CD4-positive, alpha-beta T cell treated with Interleukin-10 for 1 hour (primary cell): ENCODE data around the gene TMEM178A.
"Not testable (repeated sequence)": the region's sequence is repeated elsewhere in the genome, so short reads cannot be mapped to it uniquely, and the experiment has no call there.

Source experiments
- DNase-seq: peaks from one replicate; pipeline ENCODE4 v3.0.0-alpha.2; 2020

The TMEM178A gene

GRCh38 chr2:39649511-39649910 lies 16.2 kb upstream of the TMEM178A start:
- DNase-seq = no peak

GRCh38 chr2:39650468-39650867 lies 15.2 kb upstream of the TMEM178A start:
- DNase-seq = no peak

- DNase-seq = not testable (repeated sequence)
These were observed 9.5 kb upstream of the TMEM178A start for GRCh38 chr2:39656215-39656614.

- no peak for DNase-seq
These were observed 8.3 kb upstream of the TMEM178A start for GRCh38 chr2:39657287-39657937.

GRCh38 chr2:39658371-39658770 lies 7.3 kb upstream of the TMEM178A start:
- DNase-seq = no peak

GRCh38 chr2:39659765-39660611 lies 5.7 kb upstream of the TMEM178A start:
- no peak for DNase-seq

- no peak for DNase-seq
These were observed 5.0 kb upstream of the TMEM178A start for GRCh38 chr2:39660612-39661236.

GRCh38 chr2:39661826-39662225 lies 3.9 kb upstream of the TMEM178A start:
- no peak for DNase-seq

GRCh38 chr2:39663187-39663930 lies 2.4 kb upstream of the TMEM178A start:
- DNase-seq = no peak

GRCh38 chr2:39664232-39664887 lies 1.4 kb upstream of the TMEM178A start:
- no peak for DNase-seq

- no peak for DNase-seq
These were observed 677 bp upstream of the TMEM178A start for GRCh38 chr2:39664888-39665591.

- no peak for DNase-seq
These were observed 879 bp downstream of the TMEM178A start for GRCh38 chr2:39666491-39667101.

GRCh38 chr2:39667104-39667885 lies 1.6 kb downstream of the TMEM178A start:
- no peak for DNase-seq

GRCh38 chr2:39667886-39668276 lies 2.2 kb downstream of the TMEM178A start:
- no peak for DNase-seq

- DNase-seq = no peak
These were observed 2.9 kb downstream of the TMEM178A start for GRCh38 chr2:39668576-39669080.

- DNase-seq = no peak
These were observed 5.9 kb downstream of the TMEM178A start for GRCh38 chr2:39671604-39672003.

- no peak for DNase-seq
These were observed 7.3 kb downstream of the TMEM178A start for GRCh38 chr2:39673018-39673417.

GRCh38 chr2:39676342-39676741 lies 10.6 kb downstream of the TMEM178A start:
- no peak for DNase-seq

- DNase-seq = no peak
These were observed 12.5 kb downstream of the TMEM178A start for GRCh38 chr2:39678170-39678569.

GRCh38 chr2:39679805-39680204 lies 14.1 kb downstream of the TMEM178A start:
- DNase-seq = no peak
